ENCODE results near the gene VAV1. TPM values are rescaled to one million over a fixed set of nuclear protein-coding genes. Genes with fewer than 3 reads are reported as not detected.

The VAV1 gene
- total and polyA plus RNA-seq, 9 of the 15 experiments (the other 6 are each of a cell fraction or from before 2014, with no cell fraction given) = 0.46 to 20.1 (median 11.1) TPM

- Histone ChIP-seq H3K27me3 (ENCODE audit: control insufficient read depth in 2 of 2, insufficient read depth in 2 of 2, low read length in 2 of 2) (no peaks in the 10 kb centered on the region), H3K4me2 (ENCODE audit: insufficient read depth, low read length) (no peak overlapping the region), H3K9ac (ENCODE audit: insufficient read depth in 1 of 2, low read depth in 2 of 2, low read length in 2 of 2) (no peak overlapping the region), H3K36me3 (ENCODE audit: control insufficient read depth, insufficient read depth, low read length) (no peaks in the 10 kb centered on the region), H3K9me3 (replicated peaks; ENCODE audit: control insufficient read depth, insufficient read depth, low read depth, low read length) (no peaks in the 10 kb centered on the region), H3K4me3 (no peak overlapping the region), H3K4me1 (replicated peaks in 1 of 2; ENCODE audit: control insufficient read depth in 2 of 2, insufficient read depth in 2 of 2, low read length in 2 of 2) (peaks cover 9 to 39% of the 10 kb centered on the region in 2 experiments), H3K79me2 (ENCODE audit: control insufficient read depth, insufficient read depth, low read length) (peaks cover 24% of the 10 kb centered on the region), H2AFZ (ENCODE audit: low read depth, low read length) (no peak overlapping the region), H4K20me1 (replicated peaks; ENCODE audit: control insufficient read depth, insufficient read depth, low read length) (no peaks in the 10 kb centered on the region), H3K9me1 (ENCODE audit: control insufficient read depth, insufficient read depth, low read length) (peaks cover 4% of the 10 kb centered on the region), H3K27ac (ENCODE audit: extremely low read depth, low read depth, low read length) (no peak overlapping the region)
- intact Hi-C loops (cut with micrococcal nuclease) = loop anchor here (10.0 kb wide), 1 partner anchor 96 kb away; no protein-coding TSS in a partner anchor
- ChIA-PET POLR2A (no interaction called here), CTCF (ENCODE audit: low intra/inter-chr PET ratio) (interaction anchor here (0.6 kb wide), 1 partner anchor 603 kb away, joined by 3 read pairs; no protein-coding TSS in a partner anchor)
- 50% methylated on average over 10 of the region's 11 CpGs for WGBS (ENCODE audit: insufficient coverage, low coverage, missing lambda C conversion rate)
- no peak for FAIRE-seq
- BruUV-seq (replicated peaks) = no TSS peak
- ATAC-seq = peak; percentile 16; the same call in 2 of the 3 replicates
- DNase-seq (ENCODE audit: extremely low read depth in 1 of 4, low spot score in 3 of 4) = peak; percentile 59 to 64 (median 61)
- in situ Hi-C loops (cut with MboI) = no loop called here
- TF ChIP-seq CC2D1A (IDR thresholded peaks at IDR 0.05) (no peak), PRDM10 (IDR thresholded peaks at IDR 0.05; ENCODE audit: partially characterized antibody) (peak; percentile 96), HNRNPL (IDR thresholded peaks at IDR 0.05; ENCODE audit: low read depth, low read length) (no peak), REST (IDR thresholded peaks at IDR 0.05; ENCODE audit: borderline replicate concordance) (peak; percentile 41; the same call in 1 of the 2 replicates), REST (CRISPR knock-in tag; IDR thresholded peaks at IDR 0.05; ENCODE audit: low read depth) (no peak), ZNF263 (CRISPR knock-in tag; IDR thresholded peaks at IDR 0.05; ENCODE audit: borderline replicate concordance) (peak; percentile 22; the same call in 1 of the 2 replicates), RFX5 (IDR thresholded peaks at IDR 0.05; ENCODE audit: low read depth, low read length) (no peak), COPS2 (conservative IDR thresholded peaks at IDR 0.05) (no peak), JUND (IDR thresholded peaks at IDR 0.05; ENCODE audit: borderline replicate concordance, low read depth, low read length) (peak; percentile 30; the same call in 1 of the 2 replicates), JUND (tag; IDR thresholded peaks at IDR 0.05; ENCODE audit: borderline replicate concordance, low read depth, low read length) (no peak), KAT8 (IDR thresholded peaks at IDR 0.05; ENCODE audit: low read depth) (no peak)
These were observed 3.4 kb upstream of the VAV1 start for GRCh38 chr19:6769006-6769619.

Data from K562 (cell line).